ENCODE measurements around the gene ALDH3B1. TPM values are rescaled to one million over a fixed set of nuclear protein-coding genes. Genes with fewer than 3 reads are reported as not detected.

Gene ALDH3B1
- total RNA-seq, 1 experiment from 2014 or later, result not detected

GRCh38 chr11:68002938-68003845 lies 6.9 kb upstream of the ALDH3B1 start:
- peak overlapping the region; percentile 35 for H3K4me2 ChIP-seq (ENCODE audit: insufficient read depth, insufficient read length, low read length)
- H3K27me3 Mint-ChIP-seq (ENCODE audit: low read depth), result peaks cover 12% of the 10 kb centered on the region

More at GRCh38 chr11:68002938-68003845, 6.9 kb upstream of the ALDH3B1 start:
- no peaks in the 10 kb centered on the region for H3K27me3 ChIP-seq (ENCODE audit: insufficient read depth, low read length)
- H4K20me1 ChIP-seq (ENCODE audit: control insufficient read depth, insufficient read depth, insufficient read length), result no peaks in the 10 kb centered on the region
- H3K4me1 Mint-ChIP-seq, result peaks cover 13 to 17% of the 10 kb centered on the region in 2 experiments
- H2AK5ac ChIP-seq (ENCODE audit: insufficient read length, low read length), result no peak overlapping the region
- no peak overlapping the region for H2BK120ac ChIP-seq (ENCODE audit: low read depth, low read length, poor library complexity, severe bottlenecking)
- H3K9me3 ChIP-seq (ENCODE audit: control insufficient read depth, low read depth, low read length), result no peaks in the 10 kb centered on the region
- WGBS (ENCODE audit: extremely low coverage, insufficient read length, low lambda C conversion rate), result no CpG with 5 or more reads among the region's 86 CpGs
- peak; percentile 58 for DNase-seq
- H3K9ac ChIP-seq (ENCODE audit: extremely low read depth, insufficient read length, low read length), result no peak overlapping the region
- H3K4ac ChIP-seq (ENCODE audit: low read depth, low read length), result no peak overlapping the region
- H2BK20ac ChIP-seq (ENCODE audit: low read depth, low read length, poor library complexity, severe bottlenecking), result no peak overlapping the region
- no peak overlapping the region for H4K8ac ChIP-seq (replicated peaks; ENCODE audit: insufficient read length, low read depth, low read length)
- no peaks in the 10 kb centered on the region for H3K79me1 ChIP-seq (ENCODE audit: insufficient read depth, low read depth, low read length, poor library complexity, severe bottlenecking)
- H2AFZ ChIP-seq (ENCODE audit: low read length), result no peak overlapping the region
- no peak overlapping the region for H3K18ac ChIP-seq (ENCODE audit: insufficient read length, low read depth, low read length)
- H2BK5ac ChIP-seq (ENCODE audit: insufficient read length, low read length), result no peak overlapping the region
- no peak overlapping the region for H3K23ac ChIP-seq (ENCODE audit: insufficient read length, low read depth, low read length)
- TF ChIP-seq CTCF (conservative IDR thresholded peaks at IDR 0.05), result no peak
- no peaks in the 10 kb centered on the region; the same call in 1 of the 2 replicates for H3K4me1 ChIP-seq (ENCODE audit: insufficient read depth, low read length)
- H3K79me2 ChIP-seq (ENCODE audit: insufficient read depth, low read length), result no peaks in the 10 kb centered on the region
- H3K14ac ChIP-seq (ENCODE audit: insufficient read depth, low read length), result no peak overlapping the region
- no peak overlapping the region; a peak in 1 of 7 replicates for H3K27ac Mint-ChIP-seq
- H3T11ph ChIP-seq (ENCODE audit: low read length), result no peak overlapping the region
- peaks cover 4% of the 10 kb centered on the region for H3K23me2 ChIP-seq (ENCODE audit: insufficient read length, low read depth, low read length, poor library complexity, severe bottlenecking)
- H3K4me3 Mint-ChIP-seq, result peak overlapping the region; percentile 69 to 79
- no peaks in the 10 kb centered on the region; a peak in 1 of 7 replicates for H3K36me3 Mint-ChIP-seq (ENCODE audit: insufficient read depth in 1 of 3, low read depth in 3 of 3)
- no peak overlapping the region for H3K27ac ChIP-seq (ENCODE audit: insufficient read length, low read depth, low read length)
- H4K91ac ChIP-seq (ENCODE audit: insufficient read length, low read depth, low read length), result no peak overlapping the region
- H2BK12ac ChIP-seq (ENCODE audit: insufficient read length, low read depth, low read length), result no peak overlapping the region
- no peaks in the 10 kb centered on the region; a peak in 1 of 5 replicates for H3K9me3 Mint-ChIP-seq
- H4K5ac ChIP-seq (ENCODE audit: insufficient read length, low read depth, low read length), result no peak overlapping the region
- no peak overlapping the region for H2BK15ac ChIP-seq (ENCODE audit: low read depth, low read length)
- no peak overlapping the region for H3K56ac ChIP-seq (ENCODE audit: insufficient read length, low read depth, low read length)

Measured in H9 (cell line).